HL-60/S4 (cell line): Measurements from ENCODE around the gene TECRL.

ENCODE experiments used
- in situ Hi-C: fragments of 300-500 bp; cut with MboI; formaldehyde crosslinking; loops from 2 replicates; pipeline ENCODE4 v1.14.3; 2022; ENCODE audit warnings: low sequenced_read_pairs

The TECRL gene

GRCh38 chr4:64330143-64330542 is 79.1 kb downstream of the TECRL start:
- in situ Hi-C loops: no loop called here

- in situ Hi-C loops: no loop called here
Measured at GRCh38 chr4:64327237-64327636, 82.0 kb downstream of the TECRL start.

- in situ Hi-C loops: no loop called here
Measured at GRCh38 chr4:64326507-64326906, 82.7 kb downstream of the TECRL start.

- in situ Hi-C loops: no loop called here
Measured at GRCh38 chr4:64306255-64306565, 103.0 kb downstream of the TECRL start.

- in situ Hi-C loops: no loop called here
Measured at GRCh38 chr4:64305565-64306254, 103.5 kb downstream of the TECRL start.

GRCh38 chr4:64272432-64272831 is 136.8 kb downstream of the TECRL start:
- in situ Hi-C loops: no loop called here

GRCh38 chr4:64271601-64272081 is 137.6 kb downstream of the TECRL start:
- in situ Hi-C loops: no loop called here

GRCh38 chr4:64266669-64267068 is 142.6 kb downstream of the TECRL start:
- in situ Hi-C loops: no loop called here

GRCh38 chr4:64266263-64266662 is 143.0 kb downstream of the TECRL start:
- in situ Hi-C loops: no loop called here

GRCh38 chr4:64251781-64252180 is 157.5 kb downstream of the TECRL start:
- in situ Hi-C loops: no loop called here

GRCh38 chr4:64250488-64250887 is 158.8 kb downstream of the TECRL start:
- in situ Hi-C loops: no loop called here

- in situ Hi-C loops: no loop called here
Measured at GRCh38 chr4:64250061-64250460, 159.2 kb downstream of the TECRL start.

GRCh38 chr4:64248186-64248585 is 161.1 kb downstream of the TECRL start:
- in situ Hi-C loops: no loop called here

- in situ Hi-C loops: no loop called here
Measured at GRCh38 chr4:64230709-64231310, 178.4 kb downstream of the TECRL start.
